ENCODE data around the gene OBP2B.

GRCh38 chr9:133224762-133225161 is 15.7 kb upstream of the OBP2B start:
- TF ChIP-seq CTCF (conservative IDR thresholded peaks at IDR 0.05; ENCODE audit: low read length) (no peak), EZH2phosphoT487 (IDR thresholded peaks at IDR 0.05; ENCODE audit: borderline replicate concordance, low read depth, low read length) (no peak)
